Skeletal muscle cell (primary cell): ENCODE measurements around the gene LRRC71.

ENCODE experiments used
- DNase-seq: peaks from one replicate; pipeline ENCODE4 v3.0.0-alpha.2; 2010; ENCODE audit warnings: low read depth
- H3K4me3 ChIP-seq: 2 replicates; pipeline ENCODE4 v1.5.1; 2011; ENCODE audit warnings: low read depth, mild to moderate bottlenecking, control low read depth, low read length, moderate library complexity

Gene LRRC71

DNA sequence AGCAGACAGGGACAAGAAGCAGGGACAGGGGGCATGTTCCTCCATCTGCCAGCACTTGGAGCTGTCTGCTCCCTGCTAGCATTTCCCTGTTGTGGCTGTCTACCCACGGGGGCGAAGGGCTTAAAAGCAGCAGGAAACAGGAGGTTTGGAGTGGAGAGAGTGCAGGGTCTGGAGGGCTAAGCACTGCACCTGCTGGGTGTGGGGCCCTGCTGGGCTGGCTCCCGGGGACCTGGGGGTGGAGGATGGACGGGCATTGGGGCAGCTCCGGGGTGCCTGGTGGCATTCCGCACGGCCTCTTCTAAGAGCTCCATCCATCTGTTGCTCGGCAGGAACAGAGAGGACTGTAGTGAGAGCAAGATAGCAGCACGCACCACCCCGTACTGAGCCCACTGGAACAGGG lies 21.2 kb downstream of the LRRC71 start:
- H3K4me3 ChIP-seq, result no peak overlapping the region
- DNase-seq, result no peak

DNA sequence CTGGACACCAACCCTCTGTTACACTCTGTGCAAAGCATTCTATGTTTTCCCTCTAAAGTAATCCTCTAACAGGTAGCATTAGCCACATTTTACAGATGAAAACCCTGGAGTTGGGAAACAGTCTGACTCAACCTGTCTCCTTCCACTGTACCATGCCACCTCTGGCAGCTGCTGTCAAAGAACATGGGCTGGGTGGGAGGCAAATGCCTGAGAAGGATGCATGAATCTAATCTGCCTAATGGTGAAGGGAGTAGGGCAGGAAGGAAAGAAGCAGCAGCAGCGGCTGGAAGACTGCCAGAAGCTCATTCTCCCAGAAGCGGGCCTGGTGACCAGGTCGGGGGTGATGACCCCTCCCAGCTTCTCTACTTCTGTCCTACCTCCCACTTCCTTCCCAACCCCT lies 21.7 kb downstream of the LRRC71 start:
- no peak for DNase-seq
- H3K4me3 ChIP-seq, result no peak overlapping the region

DNA sequence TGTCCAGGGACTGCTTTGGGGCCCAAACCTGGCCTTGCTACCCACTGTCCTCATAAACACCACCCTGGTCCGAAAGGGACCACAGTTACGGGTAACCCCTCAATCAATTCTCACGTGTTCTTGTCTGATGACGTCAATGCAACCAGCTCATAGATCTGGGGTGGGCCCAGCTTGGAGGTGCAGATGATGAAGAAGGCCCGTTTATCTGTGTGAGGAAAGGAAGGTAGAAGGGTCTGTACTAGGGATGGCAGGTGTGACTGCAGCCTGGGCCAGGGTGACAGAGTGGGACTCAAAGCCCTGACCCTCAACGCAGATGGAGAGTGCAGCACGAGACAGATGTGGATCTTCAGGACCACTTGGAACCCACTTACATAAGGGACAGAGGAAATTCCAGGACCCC lies 22.1 kb downstream of the LRRC71 start:
- no peak for DNase-seq
- H3K4me3 ChIP-seq, result no peak overlapping the region

DNA sequence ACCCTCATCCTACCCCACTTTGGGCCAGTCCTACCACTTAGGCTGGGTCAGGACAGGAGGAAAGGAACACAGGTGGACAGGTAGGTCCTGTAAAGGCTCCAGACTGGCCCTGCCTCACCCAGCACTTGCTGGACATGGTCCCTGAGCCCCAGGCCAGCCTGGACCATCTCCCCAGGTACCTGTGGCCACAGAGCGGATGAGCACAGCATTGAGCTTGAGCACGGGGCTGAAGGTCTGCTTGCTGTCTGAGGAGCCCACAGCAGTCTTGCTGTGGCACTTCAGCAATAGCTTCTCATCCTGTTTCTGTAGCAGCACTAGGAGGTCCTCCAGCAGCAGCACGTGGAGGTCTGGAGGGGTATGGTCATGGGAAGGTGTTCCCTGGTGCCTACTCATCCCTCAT lies 23.3 kb downstream of the LRRC71 start:
- DNase-seq, result no peak
- no peak overlapping the region for H3K4me3 ChIP-seq

DNA sequence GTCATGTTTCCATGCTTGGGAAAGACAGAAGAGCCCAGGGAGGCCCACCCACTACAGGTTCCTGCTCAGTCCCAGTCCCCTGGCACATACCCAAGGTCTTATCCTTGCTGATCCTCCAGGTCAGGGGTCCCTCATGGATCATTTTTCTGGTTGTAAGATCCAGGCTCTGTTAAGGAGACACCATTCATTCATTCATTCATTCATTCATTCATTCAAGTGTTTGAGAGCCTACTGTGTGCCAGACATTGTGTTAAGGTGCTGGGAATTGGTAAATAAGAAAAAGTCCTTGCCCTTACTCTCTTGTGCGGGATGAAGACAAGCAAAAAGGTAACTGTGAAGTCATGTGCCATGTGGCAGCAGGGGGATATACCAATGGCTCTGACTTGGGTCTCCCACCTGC lies 23.8 kb downstream of the LRRC71 start:
- no peak for DNase-seq
- no peak overlapping the region for H3K4me3 ChIP-seq

GRCh38 chr1:156944848-156945247 lies 24.4 kb downstream of the LRRC71 start:
- no peak for DNase-seq
- no peak overlapping the region for H3K4me3 ChIP-seq

DNA sequence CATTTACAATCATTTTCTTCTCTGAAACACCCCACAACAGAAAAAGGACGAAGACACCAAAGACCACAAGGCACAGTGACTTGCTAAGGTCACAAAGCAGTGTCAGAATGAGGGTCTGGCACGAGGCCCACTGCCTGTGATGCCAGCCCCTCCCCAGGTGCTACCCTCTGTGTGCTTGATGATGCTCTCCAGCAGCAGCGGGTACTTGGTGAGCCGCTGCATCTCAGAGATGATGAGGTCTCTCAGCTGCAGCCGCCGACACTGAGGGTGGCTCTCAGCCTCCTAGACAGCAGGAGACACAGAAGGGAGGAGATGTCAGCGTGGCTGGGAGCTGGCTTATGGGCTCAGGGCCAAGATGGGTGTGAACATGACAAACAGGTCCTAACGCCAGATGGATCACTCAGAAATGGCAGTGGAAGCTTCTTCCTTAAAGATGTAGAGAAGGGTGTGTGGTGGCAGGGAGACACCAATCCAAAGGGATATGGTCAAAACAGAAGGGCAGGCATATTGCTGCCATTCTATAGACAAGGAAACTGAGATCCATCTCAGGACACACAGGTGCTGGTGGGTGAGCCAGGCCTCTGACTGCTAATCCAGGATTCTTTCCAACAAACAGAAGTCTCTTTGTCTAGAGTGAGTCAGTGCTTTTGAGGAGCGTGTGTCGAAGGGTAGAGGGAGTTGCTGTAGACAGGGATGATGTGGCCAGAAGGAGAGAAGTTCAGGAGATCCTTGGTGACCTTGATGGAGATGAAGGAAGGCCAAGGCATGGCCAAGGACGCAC lies 25.6 kb downstream of the LRRC71 start:
- no peak for DNase-seq
- no peak overlapping the region for H3K4me3 ChIP-seq

DNA sequence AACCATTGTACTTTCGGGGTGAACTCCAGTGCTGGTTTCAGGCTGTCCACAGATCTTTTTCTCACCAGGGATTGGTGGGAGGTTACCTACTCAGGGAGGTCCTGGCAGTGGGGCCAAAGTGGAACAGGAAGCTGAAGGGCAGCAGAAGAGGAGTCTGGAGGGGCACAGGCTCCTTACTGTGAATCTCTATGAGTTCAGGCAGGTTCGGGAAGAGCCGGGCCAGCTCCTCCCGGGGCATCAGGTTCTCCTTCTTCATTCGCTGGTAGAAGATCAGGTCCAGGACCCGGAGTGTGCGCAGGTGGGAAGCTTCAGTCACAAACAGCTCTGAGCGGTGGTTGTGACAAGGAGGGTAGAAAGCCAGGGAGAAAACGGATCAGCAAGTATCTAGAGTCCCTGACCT lies 26.7 kb downstream of the LRRC71 start:
- DNase-seq, result no peak
- no peak overlapping the region for H3K4me3 ChIP-seq

DNA sequence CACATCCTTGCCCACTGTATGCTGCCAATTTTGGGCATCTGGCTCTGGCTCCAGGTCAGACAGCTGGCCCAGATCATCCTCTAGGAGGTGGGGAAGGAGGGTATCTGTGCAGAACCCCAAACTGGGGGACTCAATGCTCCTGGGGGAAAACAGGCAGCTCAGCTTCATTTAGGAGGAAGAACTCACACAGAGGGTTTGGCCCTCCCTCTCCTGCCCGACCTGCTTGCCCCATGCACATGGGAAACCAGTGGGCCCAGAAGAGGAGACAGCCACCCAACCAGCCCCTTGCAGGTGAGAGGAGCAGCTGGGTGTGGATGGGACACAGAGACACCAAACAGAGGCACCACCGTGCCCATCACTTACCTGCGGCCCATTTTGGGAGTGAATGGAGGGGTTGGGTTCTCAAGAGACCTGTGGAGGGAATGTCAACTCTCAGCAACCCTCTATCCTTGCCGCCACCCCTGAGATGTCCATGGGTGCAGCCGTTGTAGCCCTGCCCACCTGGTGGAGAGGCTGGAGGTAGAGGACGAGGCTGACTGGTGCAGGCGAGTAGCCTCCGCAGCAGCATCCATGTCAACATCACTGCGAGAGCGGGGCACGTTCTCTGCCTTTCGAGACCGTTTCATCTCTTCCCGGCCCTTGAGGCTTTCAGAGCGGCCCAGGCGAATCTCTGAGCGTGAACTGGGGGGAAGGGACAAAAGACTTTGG lies 27.5 kb downstream of the LRRC71 start:
- H3K4me3 ChIP-seq, result no peak overlapping the region

DNA sequence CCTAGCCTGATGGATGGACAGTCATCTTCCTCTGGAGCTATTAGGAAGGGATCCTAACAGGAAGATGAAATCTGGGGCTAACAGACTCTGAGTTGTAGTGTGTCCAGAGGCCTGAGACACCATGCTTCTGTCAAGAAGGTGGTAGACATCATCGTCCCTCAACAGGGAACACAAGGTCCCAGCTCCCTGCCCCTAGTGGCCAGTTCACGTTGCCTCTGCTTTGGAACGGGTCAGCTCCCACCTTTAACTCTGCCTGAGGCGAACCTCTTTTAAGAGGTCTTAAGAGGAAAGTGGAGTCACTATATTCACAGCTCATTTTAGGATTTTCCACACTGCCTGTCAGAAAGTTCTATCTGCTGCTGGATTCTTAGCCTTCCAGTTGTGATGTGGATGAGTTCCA lies 28.3 kb downstream of the LRRC71 start:
- DNase-seq, result no peak
- H3K4me3 ChIP-seq, result no peak overlapping the region

More for the DNA sequence above, 27.5 kb downstream of the LRRC71 start:
- DNase-seq, result no peak

- H3K4me3 ChIP-seq, result no peak overlapping the region
- no peak for DNase-seq
These were observed 28.7 kb downstream of the LRRC71 start for GRCh38 chr1:156949127-156949526.

GRCh38 chr1:156951371-156951770 lies 30.9 kb downstream of the LRRC71 start:
- DNase-seq, result no peak
- H3K4me3 ChIP-seq, result no peak overlapping the region

DNA sequence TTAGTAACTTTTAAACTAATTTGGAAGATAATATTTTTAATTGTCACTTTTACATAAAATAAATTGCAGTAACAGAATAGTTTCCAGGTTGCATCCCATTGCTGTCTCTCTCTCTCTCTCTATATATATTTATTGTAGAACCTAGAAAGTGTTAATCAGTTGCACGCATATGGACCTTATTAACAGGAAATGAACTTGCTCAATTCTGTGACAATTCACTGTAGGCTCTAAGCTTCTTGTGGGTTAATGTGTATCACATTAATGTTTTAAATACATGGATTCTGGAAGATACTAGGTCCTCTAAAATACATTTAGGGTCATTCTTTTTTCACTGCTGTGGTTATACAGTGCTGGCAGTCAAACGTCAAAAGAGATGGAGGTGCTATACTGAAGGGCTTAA lies 33.1 kb downstream of the LRRC71 start:
- no peak for DNase-seq
- H3K4me3 ChIP-seq, result no peak overlapping the region

DNA sequence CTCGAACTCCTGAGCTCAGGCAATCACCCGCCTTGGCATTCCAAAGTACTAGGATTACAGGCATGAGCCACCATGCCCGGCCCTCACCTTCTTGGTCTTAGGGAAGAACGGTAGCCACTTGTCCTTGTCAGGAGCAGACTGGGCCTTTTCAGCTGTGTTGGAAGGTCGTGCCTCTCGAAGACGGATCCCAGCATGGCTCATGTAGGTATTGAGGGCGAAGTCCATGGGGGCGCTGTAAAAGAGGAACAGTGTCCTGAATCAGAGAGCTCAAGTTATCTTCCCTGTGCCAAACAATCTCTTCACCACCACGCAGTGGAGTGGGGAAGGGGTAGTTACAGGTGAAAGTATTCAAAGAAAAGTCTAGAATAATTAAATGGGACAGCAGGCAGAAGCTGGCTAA lies 35.9 kb downstream of the LRRC71 start:
- DNase-seq, result no peak
- H3K4me3 ChIP-seq, result no peak overlapping the region

GRCh38 chr1:156957634-156958033 lies 37.2 kb downstream of the LRRC71 start:
- no peak overlapping the region for H3K4me3 ChIP-seq
- no peak for DNase-seq

- H3K4me3 ChIP-seq, result no peak overlapping the region
- DNase-seq, result no peak
These were observed 37.8 kb downstream of the LRRC71 start for GRCh38 chr1:156958247-156958714.

GRCh38 chr1:156959414-156959813 lies 39.0 kb downstream of the LRRC71 start:
- DNase-seq, result peak; percentile 33
- H3K4me3 ChIP-seq, result no peak overlapping the region

DNA sequence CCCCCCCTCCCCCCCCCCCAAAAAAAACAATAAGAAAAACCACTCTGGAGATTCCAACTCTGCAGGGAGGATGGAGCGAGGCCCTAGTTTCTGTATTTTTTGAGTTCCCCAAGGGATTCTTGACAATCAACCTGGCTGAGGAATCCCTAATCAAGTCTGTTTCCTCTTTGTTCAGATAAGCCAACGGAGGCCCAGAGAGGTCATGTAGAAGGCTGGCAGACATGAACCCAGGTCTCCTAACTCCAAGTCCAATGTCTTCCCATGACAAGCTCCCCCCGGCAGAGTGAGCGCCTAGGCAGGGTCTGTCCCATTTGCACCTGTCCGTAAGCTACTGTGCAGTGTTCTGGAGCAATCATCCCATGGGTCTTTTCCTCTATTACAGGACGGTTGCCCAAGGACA lies 39.5 kb downstream of the LRRC71 start:
- no peak for DNase-seq
- no peak overlapping the region for H3K4me3 ChIP-seq

GRCh38 chr1:156961709-156962108 lies 41.3 kb downstream of the LRRC71 start:
- DNase-seq, result no peak
- H3K4me3 ChIP-seq, result no peak overlapping the region

GRCh38 chr1:156963621-156964020 lies 43.2 kb downstream of the LRRC71 start:
- H3K4me3 ChIP-seq, result no peak overlapping the region
- DNase-seq, result no peak

- DNase-seq, result no peak
- no peak overlapping the region for H3K4me3 ChIP-seq
These were observed 44.0 kb downstream of the LRRC71 start for GRCh38 chr1:156964441-156964840.
